ENCODE results near the gene KRTAP12-4.

GRCh38 chr21:44648557-44649311, 5.7 kb downstream of the KRTAP12-4 start:
- TF ChIP-seq POLR2A (IDR thresholded peaks at IDR 0.05): no peak
- TF ChIP-seq CTCF (IDR thresholded peaks at IDR 0.05): no peak
